ENCODE measurements around the gene GARS1.

Gene GARS1

GRCh38 chr7:30658479-30659074 lies 63.9 kb downstream of the GARS1 start:
- DNase-seq, result no peak

- DNase-seq, result no peak
Measured at GRCh38 chr7:30659312-30659711, 64.6 kb downstream of the GARS1 start.

GRCh38 chr7:30660331-30661255 lies 65.9 kb downstream of the GARS1 start:
- peak; percentile 76 for DNase-seq

GRCh38 chr7:30661926-30662325 lies 67.2 kb downstream of the GARS1 start:
- DNase-seq, result no peak

DNA sequence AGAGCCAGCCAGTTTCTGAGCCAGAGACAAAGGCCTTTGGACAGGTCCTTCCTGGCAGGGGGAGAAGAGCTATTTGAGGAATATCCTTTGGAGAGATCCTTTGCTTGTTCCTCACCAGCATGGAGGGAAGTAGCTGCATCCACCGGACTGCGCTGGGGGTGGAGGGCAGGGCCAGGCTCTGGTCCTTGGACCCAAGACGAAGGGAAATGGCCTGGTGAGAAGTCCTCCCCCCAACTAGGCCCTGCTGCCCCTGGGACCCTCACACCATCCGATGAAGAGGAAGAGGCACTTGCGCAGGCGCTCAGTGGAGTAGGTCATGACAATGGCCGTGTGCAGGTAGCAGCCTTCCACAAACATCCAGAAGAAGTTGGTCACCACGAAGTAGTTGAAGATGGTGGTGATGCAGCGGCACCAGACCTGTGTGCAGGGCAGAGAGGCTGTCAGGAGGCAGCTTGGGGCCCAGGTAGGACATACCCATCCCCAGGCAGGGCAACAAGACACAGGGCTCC lies 67.8 kb downstream of the GARS1 start:
- DNase-seq, result no peak

DNA sequence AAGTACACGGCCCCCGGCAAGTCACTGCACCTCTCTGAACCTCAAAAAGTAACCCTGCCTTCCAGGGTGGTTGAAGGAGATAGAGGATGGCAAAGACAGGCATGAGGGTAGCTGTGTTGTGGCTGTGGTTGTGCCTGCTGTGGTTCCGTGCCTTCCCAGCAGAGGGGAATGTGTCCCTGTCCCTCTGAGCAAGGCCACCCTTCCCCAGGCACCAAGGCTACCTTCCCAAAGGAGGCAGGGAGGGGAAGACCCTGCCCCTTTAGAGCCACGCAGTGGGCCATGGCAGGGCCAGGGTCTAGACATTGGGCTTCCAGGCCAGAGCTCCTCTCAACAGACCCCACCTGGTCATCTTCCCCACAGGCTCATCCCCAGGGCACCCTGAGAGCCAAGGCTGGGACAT lies 68.7 kb downstream of the GARS1 start:
- no peak for DNase-seq

DNA sequence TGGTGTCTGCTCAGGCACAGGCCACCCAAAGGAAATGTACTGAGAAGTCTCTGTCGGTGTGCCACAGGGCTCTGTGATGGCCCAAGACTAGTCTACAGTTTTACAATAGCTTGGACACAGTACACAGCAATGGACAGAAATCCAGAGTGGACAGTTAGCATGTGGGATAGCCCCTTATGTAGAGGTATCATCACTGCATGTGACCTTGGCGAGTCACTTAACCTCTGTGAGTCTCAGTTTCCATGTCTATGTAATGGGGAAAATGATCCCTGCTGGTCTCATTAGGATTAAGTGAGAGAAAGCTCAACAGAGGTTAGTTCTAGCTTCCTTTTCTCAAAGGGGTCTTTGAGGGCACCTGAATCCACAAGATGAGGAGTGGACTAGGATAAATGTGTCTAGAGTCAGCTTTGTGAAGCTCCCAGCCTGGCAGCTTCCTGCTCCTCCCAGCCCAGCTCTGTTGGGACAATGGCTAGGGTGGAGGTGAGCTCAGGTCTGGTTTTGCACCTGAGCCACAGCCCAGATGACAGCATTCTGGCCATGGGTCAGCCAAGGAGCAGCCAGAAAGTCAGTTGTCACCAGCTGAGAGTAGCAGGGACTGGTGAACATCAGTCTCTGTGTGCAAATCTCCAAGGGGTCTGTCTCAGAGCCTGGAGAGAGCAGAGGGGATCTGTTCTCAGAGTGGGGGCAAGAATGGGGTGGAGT lies 69.7 kb downstream of the GARS1 start:
- DNase-seq, result no peak

DNA sequence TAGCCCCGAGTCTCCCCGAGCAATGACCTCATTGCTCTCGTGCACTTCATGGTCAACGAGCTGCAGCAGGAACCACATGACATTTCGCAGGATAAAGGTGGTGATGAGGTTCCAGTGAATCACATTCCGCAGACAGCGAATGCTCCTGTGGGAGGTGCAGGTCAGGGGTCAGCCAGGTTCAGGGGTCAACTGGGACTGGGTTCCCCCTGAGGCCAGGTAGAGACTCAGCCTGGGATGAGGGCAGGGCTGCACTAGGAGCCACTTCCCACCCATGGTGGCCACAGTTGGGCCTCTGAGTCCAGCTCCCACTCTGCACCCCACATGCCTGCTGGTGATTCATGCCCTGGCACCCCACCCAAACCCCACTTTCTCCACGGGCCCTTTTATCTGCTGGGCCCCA lies 70.4 kb downstream of the GARS1 start:
- DNase-seq, result no peak

- DNase-seq, result no peak
Measured at GRCh38 chr7:30665449-30665848, 70.8 kb downstream of the GARS1 start.

GRCh38 chr7:30667172-30667571 lies 72.5 kb downstream of the GARS1 start:
- no peak for DNase-seq

GRCh38 chr7:30668102-30668501 lies 73.4 kb downstream of the GARS1 start:
- DNase-seq, result no peak

DNA sequence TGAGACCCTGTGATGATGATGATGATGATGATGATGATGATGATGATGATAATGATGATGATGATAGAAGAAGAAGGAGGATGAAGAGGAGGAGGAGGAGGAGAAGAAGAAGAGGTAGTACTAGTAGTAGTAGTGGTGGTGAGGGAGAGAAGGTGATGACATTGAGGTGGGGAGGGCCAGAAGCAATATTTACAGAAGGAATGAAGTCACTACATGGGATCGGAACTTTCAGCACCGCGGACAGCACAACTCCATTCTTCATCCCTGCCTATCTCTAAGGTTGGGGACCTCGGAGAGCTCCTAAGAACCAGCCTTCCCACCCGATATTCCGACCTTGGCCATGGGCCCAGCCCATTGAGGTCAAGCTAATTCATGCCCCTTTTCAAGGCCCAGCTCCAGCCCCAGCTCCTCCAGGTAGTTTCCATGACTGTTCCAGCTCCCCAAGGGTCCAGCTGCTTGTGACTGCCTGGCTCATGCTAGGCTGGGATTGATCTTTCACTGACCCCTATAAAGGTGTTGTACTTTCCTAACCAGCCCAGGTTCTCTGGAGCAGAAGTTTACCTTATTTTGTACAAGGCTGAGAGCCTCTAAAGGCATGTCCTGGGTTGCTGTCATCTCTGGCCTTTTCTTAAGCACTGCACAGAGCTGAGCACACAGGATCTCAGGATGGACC lies 77.3 kb downstream of the GARS1 start:
- DNase-seq, result no peak

GRCh38 chr7:30674420-30674819 lies 79.7 kb downstream of the GARS1 start:
- no peak for DNase-seq

GRCh38 chr7:30674876-30675275 lies 80.2 kb downstream of the GARS1 start:
- DNase-seq, result no peak

GRCh38 chr7:30678805-30679204 lies 84.1 kb downstream of the GARS1 start:
- DNase-seq, result no peak

DNA sequence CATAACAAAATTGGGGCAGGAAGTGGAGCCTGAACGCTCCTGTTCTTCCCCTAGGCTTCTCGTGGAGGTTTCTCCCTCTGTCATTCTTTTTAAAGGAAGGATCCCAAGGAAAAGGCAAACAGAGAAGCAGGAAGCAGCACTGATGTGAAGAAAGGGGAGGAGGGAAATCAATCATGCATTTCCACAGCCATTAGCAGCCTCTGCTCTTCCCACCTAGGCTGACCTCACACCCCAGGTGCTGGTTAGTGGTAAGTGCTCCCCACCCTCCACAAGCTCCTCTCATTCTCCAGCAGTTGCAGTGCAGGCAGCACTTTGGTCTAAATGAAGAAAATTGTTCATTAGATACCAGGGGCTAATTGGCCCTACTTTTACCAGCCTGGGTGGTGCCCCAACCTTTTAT lies 85.0 kb downstream of the GARS1 start:
- no peak for DNase-seq

DNA sequence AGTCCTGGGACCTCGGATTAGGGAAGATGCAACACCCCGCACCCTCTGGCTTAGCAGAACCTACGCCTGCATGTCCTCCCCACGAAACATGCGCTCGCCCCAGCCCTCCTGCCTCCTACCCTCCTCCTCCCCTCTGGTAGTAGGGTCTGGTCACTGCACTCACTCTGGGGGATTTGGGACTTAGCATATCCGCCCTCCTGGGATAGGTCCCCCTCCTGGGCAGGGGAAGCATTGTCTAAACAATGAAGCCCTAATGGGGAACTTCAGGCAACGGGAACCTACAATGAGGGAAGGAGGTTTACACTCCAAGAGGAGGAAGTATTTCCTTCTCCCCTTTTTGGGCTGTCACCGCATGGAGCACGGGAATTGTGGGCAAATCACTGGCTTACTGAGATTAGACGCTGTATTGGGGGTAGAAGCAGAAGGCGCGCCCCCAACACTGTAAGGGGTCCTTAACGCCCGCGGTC lies 86.7 kb downstream of the GARS1 start:
- DNase-seq, result no peak

DNA sequence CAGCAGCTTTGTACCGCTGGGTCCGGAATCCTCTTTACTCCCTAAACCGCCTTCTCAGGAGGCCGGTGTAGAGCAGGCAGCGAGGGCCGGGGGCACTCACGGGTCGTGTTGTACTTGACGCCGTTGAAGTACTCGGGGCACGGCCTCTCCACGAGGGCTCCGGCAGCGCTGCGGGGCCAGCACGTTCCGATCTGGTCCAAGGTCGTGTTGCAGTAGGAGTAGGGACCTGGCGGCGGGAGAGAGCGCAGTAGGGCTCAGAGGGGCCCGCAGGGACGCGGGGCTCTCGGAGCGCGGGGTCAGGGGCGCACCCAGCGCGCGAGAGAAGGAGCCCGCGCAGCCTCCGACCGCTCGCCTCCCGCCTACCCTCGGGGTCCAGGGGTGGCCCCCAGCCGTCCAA lies 87.1 kb downstream of the GARS1 start:
- DNase-seq, result no peak

DNA sequence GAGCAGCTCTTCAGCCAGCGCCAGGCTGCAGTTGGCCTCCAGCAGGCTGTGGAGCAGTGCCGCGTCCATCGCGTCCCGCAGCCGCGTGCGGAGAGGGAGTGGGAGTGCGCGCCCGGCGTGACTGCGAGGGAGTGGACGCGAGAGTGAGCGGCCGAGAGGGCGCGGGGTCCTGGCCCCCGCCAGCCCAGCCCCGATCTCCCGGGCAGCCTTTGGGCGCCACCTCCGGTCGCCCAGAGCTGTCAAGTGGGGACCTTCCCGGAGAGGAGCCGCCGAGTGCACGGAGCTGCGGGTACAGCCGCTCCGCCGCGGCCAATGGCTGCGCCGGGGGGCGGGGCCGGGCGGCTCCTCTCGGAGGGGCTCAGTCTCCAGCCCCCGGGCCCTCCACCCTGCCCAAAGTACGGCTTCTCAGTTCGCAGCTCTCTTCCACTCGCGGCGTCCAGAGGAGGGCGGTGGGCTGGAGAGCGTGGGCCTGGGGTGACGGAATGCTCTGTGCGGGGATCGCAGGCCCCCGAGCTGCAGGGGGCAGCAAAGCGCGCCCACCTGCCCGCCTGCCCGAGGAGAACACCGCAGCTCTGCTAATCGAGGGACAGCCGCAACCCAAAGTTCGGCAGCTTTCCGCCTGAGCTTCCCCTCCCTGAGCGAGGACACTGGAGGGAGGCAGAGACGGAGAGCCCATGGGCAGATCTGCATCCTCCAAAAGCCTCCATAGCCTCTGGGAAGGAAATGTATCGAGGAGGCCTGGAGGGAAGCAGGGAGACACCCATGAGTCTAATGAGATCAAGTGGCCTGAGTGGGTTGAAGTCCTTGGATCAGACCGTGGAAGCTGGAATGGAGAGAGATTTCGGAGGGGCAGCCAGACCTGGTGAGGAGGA lies 87.8 kb downstream of the GARS1 start, which contains the start of gene CRHR2:
Gene CRHR2, minus strand, starts transcription at position 245 of the 872 bp plus-strand sequence. Its CDS starts 176 bp downstream, at position 69.
- DNase-seq, result no peak

DNA sequence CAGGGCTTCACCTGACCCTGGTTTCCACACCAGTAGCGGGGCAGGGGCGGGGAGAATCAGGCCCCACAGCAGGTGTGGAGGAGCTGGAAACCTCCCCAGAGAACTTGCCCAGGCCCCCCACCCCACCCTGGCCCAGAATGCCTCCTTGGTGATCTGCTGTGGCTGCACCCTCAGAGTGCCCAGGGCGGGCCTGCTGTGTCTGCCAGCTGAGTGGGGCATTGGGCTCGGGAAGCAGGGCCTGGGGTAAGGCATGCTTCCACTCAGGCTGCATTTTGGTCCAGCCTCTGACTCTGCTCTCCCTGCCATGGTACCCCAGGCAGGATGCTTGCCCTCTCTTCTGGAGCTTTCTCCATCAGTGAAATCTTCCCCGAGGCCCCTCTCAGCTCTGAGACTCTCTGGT lies 88.6 kb downstream of the GARS1 start:
- no peak for DNase-seq

All from DMS79 (cell line).